ENCODE data around the gene RIC1.
"Not testable (repeated sequence)": the region's sequence is repeated elsewhere in the genome, so short reads cannot be mapped to it uniquely, and the experiment has no call there.

Gene RIC1

GRCh38 chr9:5667391-5667790 lies 38.5 kb downstream of the RIC1 start:
- DNase-seq (ENCODE audit: low read depth in 2 of 2), result no peak

- no peak for DNase-seq (ENCODE audit: low read depth in 2 of 2)
Measured at GRCh38 chr9:5670079-5670478, 41.2 kb downstream of the RIC1 start.

DNA sequence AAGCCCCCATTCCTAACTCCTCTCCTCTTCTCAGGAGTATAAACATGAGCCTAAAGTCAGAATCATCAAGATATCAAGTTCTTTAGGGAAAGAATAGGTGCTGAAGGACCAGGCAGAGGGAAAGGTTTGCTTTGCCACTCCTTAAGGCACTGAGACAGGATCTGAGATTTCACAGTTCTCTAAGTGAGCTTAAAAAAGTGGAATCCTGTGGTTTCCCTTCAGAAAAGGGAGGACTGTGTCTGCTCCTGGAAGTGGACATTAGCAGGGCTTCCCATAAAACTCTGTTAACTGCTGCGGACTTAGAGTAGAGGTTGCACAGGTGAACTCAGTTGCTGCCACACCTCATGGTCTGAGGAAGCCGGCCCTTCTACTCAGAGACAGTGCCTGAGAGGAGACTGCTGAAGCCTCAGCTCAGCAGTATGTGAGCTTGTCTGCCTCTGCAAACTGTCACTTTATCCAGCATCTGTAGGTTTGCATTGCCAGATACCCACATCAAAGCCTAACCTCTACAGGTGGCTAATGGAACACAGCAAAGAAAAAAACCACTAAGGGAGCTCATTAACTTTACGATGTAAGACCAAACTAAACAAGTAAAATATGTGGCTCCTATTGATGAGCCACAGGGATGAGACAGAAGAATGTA lies 42.9 kb downstream of the RIC1 start:
- peak in 1 of 2 experiments; percentile 3 for DNase-seq (ENCODE audit: low read depth in 2 of 2)

DNA sequence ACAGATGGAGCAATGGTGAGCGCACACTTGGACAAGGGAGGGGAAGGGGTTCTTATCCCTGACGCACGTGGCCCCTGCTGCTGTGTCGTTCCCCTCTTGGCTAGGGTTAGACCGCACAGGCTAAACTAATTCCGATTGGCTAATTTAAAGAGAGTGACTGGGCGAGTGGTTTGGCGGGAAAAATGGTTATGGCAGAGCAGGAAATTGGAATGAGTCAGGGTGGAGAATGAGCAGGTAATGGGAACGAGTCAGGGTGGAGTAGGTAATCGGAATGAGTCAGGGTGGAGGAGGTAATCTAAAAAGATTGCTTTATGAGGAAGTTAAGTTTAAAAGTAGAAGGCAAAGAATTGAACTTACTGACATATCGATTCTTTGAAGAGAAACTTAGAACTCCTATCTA lies 46.1 kb downstream of the RIC1 start:
- not testable (repeated sequence) for DNase-seq (ENCODE audit: low read depth in 2 of 2)

- DNase-seq (ENCODE audit: low read depth in 2 of 2), result not testable (repeated sequence)
Measured at GRCh38 chr9:5683591-5683990, 54.7 kb downstream of the RIC1 start.

GRCh38 chr9:5684101-5684500 lies 55.2 kb downstream of the RIC1 start:
- no peak for DNase-seq (ENCODE audit: low read depth in 2 of 2)

DNA sequence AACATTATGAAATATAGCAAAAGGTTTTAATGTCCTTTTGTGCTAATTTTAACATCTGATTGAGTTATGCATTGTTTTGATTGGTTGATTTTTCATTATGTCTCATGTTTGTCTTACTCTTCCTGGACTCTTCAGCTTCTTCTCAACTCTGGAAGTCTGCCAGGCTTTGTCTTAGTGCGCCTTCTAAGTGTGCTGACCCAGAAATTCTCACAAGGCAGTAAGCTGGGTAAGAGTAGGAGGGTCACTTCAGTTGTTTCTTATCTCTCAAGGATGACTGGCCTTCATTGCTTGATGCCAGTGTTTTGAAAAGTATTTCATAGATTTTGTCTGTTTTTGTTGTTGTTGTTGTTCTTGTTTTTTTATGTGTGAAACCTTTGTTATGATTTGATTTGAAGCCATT lies 59.2 kb downstream of the RIC1 start:
- no peak for DNase-seq (ENCODE audit: low read depth in 2 of 2)

DNA sequence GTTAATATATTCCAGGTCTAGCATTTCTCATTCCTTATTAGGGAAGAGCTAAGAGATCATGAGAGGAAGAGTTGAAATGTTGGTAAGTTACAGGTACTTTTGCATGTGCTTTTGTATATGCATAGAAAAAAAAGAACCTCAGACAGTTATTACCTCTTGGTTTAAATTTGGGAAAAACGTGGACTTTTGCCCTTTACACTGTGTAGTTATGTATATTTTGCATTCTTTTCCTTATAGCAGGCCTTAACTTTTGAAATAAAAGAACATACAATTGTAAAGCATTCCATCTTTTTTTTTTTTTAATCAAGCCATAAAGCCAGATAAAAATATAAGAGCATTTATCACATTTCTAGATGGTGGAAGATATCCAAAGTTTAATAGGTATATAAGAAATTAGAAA lies 61.4 kb downstream of the RIC1 start:
- no peak for DNase-seq (ENCODE audit: low read depth in 2 of 2)

- DNase-seq (ENCODE audit: low read depth in 2 of 2), result no peak
Measured at GRCh38 chr9:5695860-5696259, 67.0 kb downstream of the RIC1 start.

DNA sequence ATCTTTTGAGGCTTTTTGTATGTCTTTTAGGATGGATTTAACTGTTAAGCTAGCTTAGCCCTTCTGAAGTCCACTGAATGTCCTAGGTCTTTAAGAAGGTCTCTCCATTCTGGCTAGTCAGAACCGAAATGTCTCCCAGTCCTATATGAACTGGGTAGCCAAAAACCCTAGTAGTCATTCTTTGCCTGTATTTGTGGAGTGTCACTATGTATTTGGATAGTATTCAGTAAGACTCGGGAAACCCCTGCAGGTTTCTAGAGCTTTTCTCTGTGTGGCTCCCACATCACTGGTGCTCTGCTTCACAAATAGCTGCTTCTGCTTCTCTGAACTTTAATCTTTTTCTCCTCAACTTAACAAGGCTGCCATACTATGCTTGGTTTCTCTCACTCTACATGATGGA lies 68.0 kb downstream of the RIC1 start:
- DNase-seq (ENCODE audit: low read depth in 2 of 2), result no peak

DNA sequence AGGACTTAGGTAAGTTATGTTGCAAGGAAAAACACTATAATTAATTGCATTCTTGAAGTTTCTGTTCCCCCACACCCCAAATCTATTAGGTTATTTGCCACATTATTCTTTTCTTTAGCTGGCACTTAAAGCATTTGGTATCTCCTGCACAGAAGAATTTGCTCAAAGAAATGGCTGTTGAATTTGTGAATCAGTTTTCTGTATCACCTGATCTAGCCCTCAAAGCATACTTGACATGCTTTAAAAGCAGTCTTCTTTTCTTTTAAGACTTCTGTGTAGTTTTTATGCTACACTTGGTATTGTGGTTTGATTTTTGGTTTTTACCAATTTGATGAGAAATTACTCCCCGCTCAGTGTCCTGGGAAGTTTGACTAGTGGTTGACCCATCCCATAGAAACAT lies 69.1 kb downstream of the RIC1 start:
- DNase-seq (ENCODE audit: low read depth in 2 of 2), result no peak

GRCh38 chr9:5698810-5699556 lies 70.1 kb downstream of the RIC1 start:
- DNase-seq (ENCODE audit: low read depth in 2 of 2), result no peak

- no peak for DNase-seq (ENCODE audit: low read depth in 2 of 2)
Measured at GRCh38 chr9:5708414-5708813, 79.5 kb downstream of the RIC1 start.

GRCh38 chr9:5712651-5713390 lies 83.9 kb downstream of the RIC1 start:
- no peak for DNase-seq (ENCODE audit: low read depth in 2 of 2)

GRCh38 chr9:5714501-5715401 lies 85.8 kb downstream of the RIC1 start:
- no peak for DNase-seq (ENCODE audit: low read depth in 2 of 2)

DNA sequence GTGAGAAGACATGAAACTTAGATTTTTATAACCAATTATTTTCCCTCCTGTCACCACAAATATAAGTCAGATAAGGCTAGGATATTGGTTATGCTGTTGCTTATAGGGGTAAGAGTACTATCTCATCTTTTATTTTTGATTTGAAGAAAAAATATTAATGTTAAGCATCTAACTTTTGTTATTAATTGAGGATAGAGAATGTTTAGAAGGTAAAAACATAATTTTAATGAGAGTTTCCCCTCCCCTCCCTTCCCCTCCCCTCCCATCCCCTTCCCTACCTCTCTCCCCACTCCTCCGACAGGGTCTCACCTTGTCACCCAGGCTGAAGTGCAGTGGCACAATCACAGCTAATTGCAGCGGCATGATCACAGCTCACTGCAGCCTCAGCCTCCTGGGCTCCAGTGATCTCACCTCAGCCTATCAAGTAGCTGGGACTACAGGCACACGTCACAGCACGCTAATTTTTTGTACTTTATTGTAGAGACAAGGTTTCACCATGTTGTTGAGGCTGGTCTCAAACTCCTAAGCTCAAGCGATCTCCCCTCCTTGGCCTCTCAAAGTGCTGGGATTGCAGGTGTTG lies 86.7 kb downstream of the RIC1 start:
- DNase-seq (ENCODE audit: low read depth in 2 of 2), result no peak

- not testable (repeated sequence) for DNase-seq (ENCODE audit: low read depth in 2 of 2)
Measured at GRCh38 chr9:5717434-5717833, 88.5 kb downstream of the RIC1 start.

- DNase-seq (ENCODE audit: low read depth in 2 of 2), result peak; percentile 43 to 61
Measured at GRCh38 chr9:5718296-5719032, 89.6 kb downstream of the RIC1 start.

DNA sequence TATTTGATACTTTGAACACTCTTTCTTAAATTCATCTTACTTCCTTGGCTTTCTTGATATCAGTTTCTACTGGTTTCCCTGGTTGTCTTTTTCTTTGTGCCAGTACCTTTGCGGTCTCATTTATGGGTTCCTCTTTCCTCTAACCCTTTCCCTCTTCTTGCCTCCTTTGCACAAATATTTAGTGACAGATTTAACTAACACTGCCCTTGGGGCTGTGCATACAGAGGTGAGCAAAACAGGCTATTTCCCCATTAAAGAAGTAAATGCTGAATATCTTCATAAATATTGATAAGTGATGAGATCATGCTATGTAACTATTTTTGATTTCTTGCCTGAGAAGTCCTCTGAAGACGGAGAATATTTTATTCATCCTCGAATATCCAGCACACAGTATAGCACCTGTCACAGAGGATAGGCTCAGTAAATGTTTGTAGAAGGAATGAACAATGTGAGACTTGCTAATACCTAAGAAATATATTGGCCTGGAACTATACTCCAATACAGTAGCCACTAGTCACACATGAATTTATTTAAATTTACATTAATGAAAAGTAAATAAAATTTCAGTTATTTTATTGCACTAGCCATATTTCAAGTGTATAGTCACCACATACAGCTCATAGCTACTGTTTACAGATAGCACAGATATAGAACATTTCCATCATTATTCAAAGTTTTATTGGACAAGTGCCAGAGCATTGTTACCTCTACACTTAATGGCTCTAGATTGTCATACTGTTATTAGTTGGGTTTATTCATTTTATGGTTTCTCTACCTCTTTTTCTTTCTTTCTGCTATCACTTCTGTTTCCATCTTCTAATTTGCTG lies 90.4 kb downstream of the RIC1 start:
- DNase-seq (ENCODE audit: low read depth in 2 of 2), result no peak

GRCh38 chr9:5720151-5720550 lies 91.2 kb downstream of the RIC1 start:
- DNase-seq (ENCODE audit: low read depth in 2 of 2), result no peak

Data from fibroblast of skin of left quadriceps (primary cell).